Ascending aorta (tissue), 2 donors: Measurements from ENCODE around the gene FADS3. TPM values are rescaled to one million over a fixed set of nuclear protein-coding genes. Genes with fewer than 3 reads are reported as not detected.
A peak's percentile ranks its signal among the peaks of the same experiment; 100 is the strongest.
"Not testable (repeated sequence)": the region's sequence is repeated elsewhere in the genome, so short reads cannot be mapped to it uniquely, and the experiment has no call there.

Experiments
- DNase-seq, 2 donors: peaks; one replicate each; pipeline ENCODE4 v3.0.0-alpha.2; 2019; ENCODE audit warnings: low spot score in 2 of 2
- H3K27ac ChIP-seq, 2 donors: fragments of 200-600 bp; sonication (generic); one replicate each; pipeline ENCODE4 v1.5.1; 2016 to 2017; ENCODE audit warnings: mild to moderate bottlenecking in 1 of 2
- H3K27me3 ChIP-seq: fragments of 200-600 bp; sonication (generic); one replicate; pipeline ENCODE4 v1.5.1; 2017
- H3K36me3 ChIP-seq, 2 donors: fragments of 200-600 bp; sonication (generic); one replicate each; pipeline ENCODE4 v1.5.1; 2016
- H3K4me1 ChIP-seq, 2 donors: fragments of 200-600 bp; sonication (generic); one replicate each; pipeline ENCODE4 v1.5.1; 2016 to 2017; ENCODE audit warnings: mild to moderate bottlenecking in 1 of 2
- H3K4me3 ChIP-seq, 2 donors: fragments of 200-600 bp; sonication (generic); one replicate each; pipeline ENCODE4 v1.5.1; 2016 to 2017; ENCODE audit warnings: mild to moderate bottlenecking in 1 of 2
- H3K9me3 ChIP-seq, 2 donors: fragments of 200-600 bp; sonication (generic); one replicate each; pipeline ENCODE4 v1.5.1; 2016
- intact Hi-C: fragments of 100-400 bp; cut with DNase I; formaldehyde crosslinking; loops from one replicate; pipeline ENCODE4 v1.15.1; 2023
- total RNA-seq: library from RNA; depleted of rRNA; stranded (reverse); fragments of >200 nt; gene quantifications from one replicate; pipeline ENCODE4 v1.1.0, GENCODE V29; 2016
- TF ChIP-seq, protein P1 (sequence below), 3 experiments: fragments of 200-600 bp in 2 of 3; fragments of 450-650 bp in 1 of 3; sonication (generic) in 2 of 3; IDR thresholded peaks; one replicate each; pipeline ENCODE4 v1.5.1; 2016 to 2019; ENCODE audit warnings: antibody characterized with exemption in 3 of 3, mild to moderate bottlenecking in 1 of 3, moderate library complexity in 1 of 3

Gene FADS3
- total RNA-seq, 1 donor from 2014 or later: 191 TPM

DNA sequence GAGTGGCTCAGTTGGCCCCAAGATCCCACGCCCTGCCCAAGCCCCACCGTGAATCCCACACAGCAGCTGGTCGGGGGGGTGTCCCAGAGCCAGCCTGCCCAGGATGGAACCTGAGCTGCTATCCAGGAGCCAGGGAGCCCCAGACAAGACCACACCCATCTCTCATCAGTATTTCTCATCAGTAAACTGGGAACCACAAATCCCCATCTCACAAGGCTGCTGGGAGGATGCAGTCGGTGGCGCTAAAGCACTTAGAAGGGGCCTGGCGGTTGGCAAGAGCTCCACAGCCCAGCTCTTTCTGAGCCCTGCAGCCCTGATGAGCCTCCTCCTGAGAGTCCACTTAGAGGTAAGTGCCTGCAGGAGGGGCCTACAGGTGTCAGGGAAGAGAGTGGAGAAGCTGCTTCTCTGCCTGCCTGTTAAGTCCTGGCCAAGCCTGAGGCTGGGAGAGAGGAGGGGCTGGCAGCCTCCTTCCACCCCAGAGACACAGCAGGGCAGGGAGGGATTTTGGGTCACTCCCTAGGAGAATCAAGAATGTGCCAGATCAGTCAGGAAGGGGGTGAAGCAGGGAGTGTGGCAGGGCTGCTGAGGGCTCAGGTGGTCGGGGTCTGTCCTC lies 6.1 kb downstream of the FADS3 start:
- DNase-seq: no peak
- intact Hi-C loops: no loop called here
- H3K4me3 ChIP-seq: no peak overlapping the region
- no peaks in the 10 kb centered on the region for H3K9me3 ChIP-seq
- H3K27ac ChIP-seq: no peak overlapping the region
- peaks cover 25 to 64% of the 10 kb centered on the region in 2 donors for H3K4me1 ChIP-seq
- TF ChIP-seq, protein P1, sequence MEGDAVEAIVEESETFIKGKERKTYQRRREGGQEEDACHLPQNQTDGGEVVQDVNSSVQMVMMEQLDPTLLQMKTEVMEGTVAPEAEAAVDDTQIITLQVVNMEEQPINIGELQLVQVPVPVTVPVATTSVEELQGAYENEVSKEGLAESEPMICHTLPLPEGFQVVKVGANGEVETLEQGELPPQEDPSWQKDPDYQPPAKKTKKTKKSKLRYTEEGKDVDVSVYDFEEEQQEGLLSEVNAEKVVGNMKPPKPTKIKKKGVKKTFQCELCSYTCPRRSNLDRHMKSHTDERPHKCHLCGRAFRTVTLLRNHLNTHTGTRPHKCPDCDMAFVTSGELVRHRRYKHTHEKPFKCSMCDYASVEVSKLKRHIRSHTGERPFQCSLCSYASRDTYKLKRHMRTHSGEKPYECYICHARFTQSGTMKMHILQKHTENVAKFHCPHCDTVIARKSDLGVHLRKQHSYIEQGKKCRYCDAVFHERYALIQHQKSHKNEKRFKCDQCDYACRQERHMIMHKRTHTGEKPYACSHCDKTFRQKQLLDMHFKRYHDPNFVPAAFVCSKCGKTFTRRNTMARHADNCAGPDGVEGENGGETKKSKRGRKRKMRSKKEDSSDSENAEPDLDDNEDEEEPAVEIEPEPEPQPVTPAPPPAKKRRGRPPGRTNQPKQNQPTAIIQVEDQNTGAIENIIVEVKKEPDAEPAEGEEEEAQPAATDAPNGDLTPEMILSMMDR (IDR thresholded peaks at IDR 0.05): no peak
- H3K27me3 ChIP-seq: no peaks in the 10 kb centered on the region
- H3K36me3 ChIP-seq: peaks cover 0 to 5% of the 10 kb centered on the region in 2 donors

DNA sequence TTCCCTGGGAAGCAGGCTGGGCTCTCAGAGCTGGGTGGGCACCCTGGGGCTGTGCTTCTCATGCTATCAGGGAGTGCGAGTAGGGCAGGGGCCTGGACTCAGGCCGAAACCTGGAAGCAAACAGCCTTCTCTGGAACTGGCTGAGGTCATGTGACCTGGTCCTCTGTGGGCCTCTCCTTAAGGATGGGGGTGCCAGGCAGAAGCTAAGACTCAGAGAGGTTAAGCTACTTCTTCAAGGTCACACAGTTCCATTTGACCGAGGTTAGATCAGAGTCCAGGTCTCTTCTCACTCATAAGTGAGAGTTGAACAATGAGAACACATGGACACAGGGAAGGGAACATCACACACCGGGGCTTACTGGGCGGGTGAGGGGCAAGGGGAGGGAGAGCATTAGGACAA lies 7.4 kb downstream of the FADS3 start:
- intact Hi-C loops: no loop called here
- TF ChIP-seq, protein P1 (IDR thresholded peaks at IDR 0.05): no peak
- Histone ChIP-seq H3K27ac (no peak overlapping the region), H3K9me3 (no peaks in the 10 kb centered on the region), H3K36me3 (peaks cover 0 to 15% of the 10 kb centered on the region in 2 donors), H3K4me3 (no peak overlapping the region), H3K27me3 (no peaks in the 10 kb centered on the region), H3K4me1 (peaks cover 16 to 61% of the 10 kb centered on the region in 2 donors)
- no peak for DNase-seq

DNA sequence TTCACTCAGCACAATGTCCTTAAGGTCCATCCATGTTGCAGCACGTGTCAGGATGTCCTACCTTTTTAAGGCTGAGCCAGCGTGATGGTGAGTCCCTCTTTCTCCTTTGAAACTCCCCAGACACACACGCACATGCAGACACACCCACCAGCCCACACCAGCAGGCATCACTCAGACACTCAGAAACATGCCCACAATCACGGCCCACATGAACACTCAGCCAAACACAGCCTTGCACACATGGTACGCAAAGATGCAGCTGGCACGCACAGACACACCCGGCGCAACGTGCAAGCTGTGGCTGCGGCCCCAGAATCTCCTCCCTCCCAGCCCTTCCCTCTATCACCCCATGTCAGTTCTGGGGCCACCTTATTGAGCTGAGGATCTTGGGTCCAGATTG lies 8.0 kb downstream of the FADS3 start:
- intact Hi-C loops: no loop called here
- peaks cover 10 to 55% of the 10 kb centered on the region in 2 donors for H3K4me1 ChIP-seq
- H3K27me3 ChIP-seq: no peaks in the 10 kb centered on the region

DNA sequence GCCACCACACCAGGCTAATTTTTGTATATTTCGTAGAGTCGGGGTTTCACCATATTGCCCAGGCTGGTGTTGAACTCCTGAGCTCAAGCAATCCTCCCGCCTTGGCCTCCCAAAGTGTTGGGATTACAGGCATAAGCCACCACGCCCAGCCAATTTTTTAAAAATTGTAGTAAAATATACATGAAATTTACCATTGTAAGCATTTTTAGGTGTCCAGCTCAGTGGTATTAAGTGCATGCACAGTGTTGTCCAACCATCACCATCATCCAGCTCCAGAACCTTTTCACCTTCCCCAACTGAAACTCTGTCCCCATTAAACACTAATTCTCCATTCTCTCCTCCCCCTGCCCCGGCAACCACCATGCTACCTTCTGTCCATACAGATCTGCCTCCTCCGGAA lies 8.5 kb downstream of the FADS3 start:
- Histone ChIP-seq H3K27ac (no peak overlapping the region), H3K36me3 (peaks cover 9 to 26% of the 10 kb centered on the region in 2 donors), H3K4me1 (peaks cover 8 to 53% of the 10 kb centered on the region in 2 donors), H3K9me3 (no peaks in the 10 kb centered on the region), H3K27me3 (no peaks in the 10 kb centered on the region), H3K4me3 (no peak overlapping the region)
- no peak for DNase-seq
- intact Hi-C loops: no loop called here
- TF ChIP-seq, protein P1 (IDR thresholded peaks at IDR 0.05): no peak

More for the DNA sequence above, 8.0 kb downstream of the FADS3 start:
- TF ChIP-seq, protein P1 (IDR thresholded peaks at IDR 0.05): no peak
- Histone ChIP-seq H3K9me3 (no peaks in the 10 kb centered on the region), H3K36me3 (peaks cover 5 to 21% of the 10 kb centered on the region in 2 donors), H3K27ac (no peak overlapping the region), H3K4me3 (no peak overlapping the region)
- no peak for DNase-seq

DNA sequence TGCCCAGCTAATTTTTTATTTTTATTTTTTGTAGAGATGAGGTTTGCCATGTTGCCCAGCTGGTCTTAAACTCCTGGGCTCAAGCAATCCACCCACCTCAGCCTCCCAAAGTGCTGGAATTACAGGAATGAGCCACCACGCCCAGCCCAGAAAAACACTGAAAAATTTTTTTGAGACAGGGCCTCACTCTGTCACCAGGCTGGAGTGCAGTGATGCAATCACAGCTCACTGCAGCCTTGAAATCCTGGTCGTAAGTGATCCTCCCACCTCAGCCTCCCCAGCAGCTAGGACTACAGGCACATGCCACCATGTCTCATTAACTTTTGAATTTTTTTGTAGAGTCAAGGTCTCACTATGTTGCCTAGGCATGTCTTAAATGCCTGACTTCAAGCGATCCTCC lies 9.1 kb downstream of the FADS3 start:
- DNase-seq, H3K9me3 ChIP-seq, H3K4me3 ChIP-seq, intact Hi-C loops, H3K27me3 ChIP-seq, H3K27ac ChIP-seq: not testable (repeated sequence)
- Histone ChIP-seq H3K4me1 (peaks cover 8 to 48% of the 10 kb centered on the region in 2 donors), H3K36me3 (peaks cover 16 to 32% of the 10 kb centered on the region in 2 donors)

DNA sequence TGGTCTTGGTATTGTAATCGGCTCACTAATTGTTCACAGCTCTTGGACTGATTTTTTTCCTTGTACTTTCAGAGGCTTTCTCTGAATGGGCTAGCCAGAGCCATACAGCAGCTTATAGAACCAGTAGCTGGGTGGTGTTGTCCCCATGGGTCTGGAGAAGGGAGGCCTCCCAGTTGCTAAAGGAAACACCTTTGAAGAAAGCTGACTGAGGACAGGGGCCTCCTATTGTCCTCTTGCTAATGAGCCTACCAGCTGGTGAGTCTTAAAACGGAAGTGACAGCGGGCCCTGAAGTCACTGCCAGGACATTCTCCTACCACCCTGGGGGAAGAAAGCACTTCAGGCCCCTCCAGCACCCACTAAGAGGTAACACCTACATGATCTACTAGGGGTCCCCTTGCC lies 9.9 kb downstream of the FADS3 start:
- TF ChIP-seq, protein P1 (IDR thresholded peaks at IDR 0.05): no peak
- Histone ChIP-seq H3K4me1 (peaks cover 8 to 40% of the 10 kb centered on the region in 2 donors), H3K27me3 (no peaks in the 10 kb centered on the region), H3K9me3 (no peaks in the 10 kb centered on the region), H3K36me3 (peaks cover 19 to 38% of the 10 kb centered on the region in 2 donors), H3K4me3 (no peak overlapping the region), H3K27ac (peak overlapping the region; percentile 46 to 49)
- intact Hi-C loops: no loop called here
- no peak for DNase-seq
